NT2/D1 (cell line): ENCODE data around the gene BLM.

ENCODE experiments used
- SUZ12 ChIP-seq: IDR thresholded peaks from 2 replicates; pipeline ENCODE4 v1.6.1; 2011; ENCODE audit not compliant: insufficient read length, insufficient read depth; ENCODE audit errors: extremely low read depth
- YY1 ChIP-seq: IDR thresholded peaks from 2 replicates; pipeline ENCODE4 v1.6.1; 2011; ENCODE audit not compliant: insufficient read length, insufficient read depth
- ZNF274 ChIP-seq: IDR thresholded peaks from 2 replicates; pipeline ENCODE4 v1.6.1; 2011; ENCODE audit warnings: mild to moderate bottlenecking, low read depth, low read length

DNA sequence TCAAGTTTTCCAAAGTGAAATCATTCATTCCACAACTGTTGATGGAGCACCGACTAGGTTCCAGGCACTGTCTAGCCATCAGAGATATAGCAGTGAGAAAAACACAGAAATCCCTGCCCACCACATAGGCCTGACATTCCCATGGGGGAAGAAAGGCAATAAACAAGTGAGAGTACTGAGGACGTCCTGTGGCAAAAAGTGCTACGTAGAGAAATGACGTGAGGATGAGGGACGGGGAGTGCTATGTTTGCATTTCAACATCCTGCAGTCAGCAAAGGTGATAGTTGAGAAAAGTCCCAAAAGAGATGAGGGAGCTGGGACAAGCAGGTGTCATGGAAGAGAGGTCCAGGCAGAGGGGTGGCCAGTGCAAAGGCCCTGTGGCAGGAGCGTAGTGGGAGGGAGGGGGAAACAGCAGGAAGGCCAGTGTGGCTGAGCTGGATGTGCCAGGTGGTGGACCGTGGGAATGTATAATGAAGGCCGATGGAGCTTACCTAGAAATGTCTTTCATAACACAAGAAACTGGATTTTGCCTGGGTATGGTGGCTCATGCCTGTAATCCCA, 140.8 kb downstream of the BLM start:
- TF ChIP-seq YY1 (no peak), ZNF274 (no peak), SUZ12 (no peak)
